ENCODE measurements around the gene GALNT18.

Gene GALNT18

GRCh38 chr11:11253995-11254394, 367.8 kb downstream of the GALNT18 start:
- DNase-seq: no peak

- no peak for DNase-seq
These were observed 368.3 kb downstream of the GALNT18 start for GRCh38 chr11:11253497-11253896.

GRCh38 chr11:11252403-11252802, 369.4 kb downstream of the GALNT18 start:
- no peak for DNase-seq

- no peak for DNase-seq
These were observed 370.3 kb downstream of the GALNT18 start for GRCh38 chr11:11251394-11251970.

- no peak for DNase-seq
These were observed 371.3 kb downstream of the GALNT18 start for GRCh38 chr11:11250470-11250869.

GRCh38 chr11:11247576-11247975, 374.2 kb downstream of the GALNT18 start:
- DNase-seq: no peak

GRCh38 chr11:11247086-11247485, 374.7 kb downstream of the GALNT18 start:
- DNase-seq: no peak

- no peak for DNase-seq
These were observed 375.6 kb downstream of the GALNT18 start for GRCh38 chr11:11246166-11246565.

GRCh38 chr11:11245453-11245852, 376.4 kb downstream of the GALNT18 start:
- no peak for DNase-seq

- DNase-seq: no peak
These were observed 377.2 kb downstream of the GALNT18 start for GRCh38 chr11:11244470-11245080.

- peak; percentile 46 to 69 for DNase-seq
These were observed 378.0 kb downstream of the GALNT18 start for GRCh38 chr11:11243590-11244469.

- no peak for DNase-seq
These were observed 378.6 kb downstream of the GALNT18 start for GRCh38 chr11:11243209-11243589.

GRCh38 chr11:11241284-11241683, 380.5 kb downstream of the GALNT18 start:
- DNase-seq: no peak

GRCh38 chr11:11239959-11240358, 381.8 kb downstream of the GALNT18 start:
- DNase-seq: no peak

- DNase-seq: no peak
These were observed 384.6 kb downstream of the GALNT18 start for GRCh38 chr11:11237070-11237832.

- DNase-seq: no peak
These were observed 385.2 kb downstream of the GALNT18 start for GRCh38 chr11:11236498-11237059.

- no peak for DNase-seq
These were observed 390.0 kb downstream of the GALNT18 start for GRCh38 chr11:11231763-11232162.

GRCh38 chr11:11230802-11231562, 390.8 kb downstream of the GALNT18 start:
- no peak for DNase-seq

GRCh38 chr11:11230087-11230486, 391.7 kb downstream of the GALNT18 start:
- DNase-seq: no peak

GRCh38 chr11:11229647-11230046, 392.2 kb downstream of the GALNT18 start:
- no peak for DNase-seq

- no peak for DNase-seq
These were observed 394.3 kb downstream of the GALNT18 start for GRCh38 chr11:11227296-11228085.
